GM12875 (cell line): ENCODE measurements around the gene ZNF786.
"Not testable (repeated sequence)": the region's sequence is repeated elsewhere in the genome, so short reads cannot be mapped to it uniquely, and the experiment has no call there.

ENCODE experiments used
- H3K4me3 ChIP-seq: one replicate; pipeline ENCODE4 v1.5.1; 2011; ENCODE audit warnings: low read depth, low read length, control low read depth
- TF ChIP-seq, protein P1 (sequence below): IDR thresholded peaks from 2 replicates; pipeline ENCODE4 v1.5.1; 2011; ENCODE audit warnings: low read depth, mild to moderate bottlenecking, control low read depth, inconsistent platforms, low read length, moderate library complexity, borderline replicate concordance; ENCODE audit not compliant: insufficient read depth

Gene ZNF786

DNA sequence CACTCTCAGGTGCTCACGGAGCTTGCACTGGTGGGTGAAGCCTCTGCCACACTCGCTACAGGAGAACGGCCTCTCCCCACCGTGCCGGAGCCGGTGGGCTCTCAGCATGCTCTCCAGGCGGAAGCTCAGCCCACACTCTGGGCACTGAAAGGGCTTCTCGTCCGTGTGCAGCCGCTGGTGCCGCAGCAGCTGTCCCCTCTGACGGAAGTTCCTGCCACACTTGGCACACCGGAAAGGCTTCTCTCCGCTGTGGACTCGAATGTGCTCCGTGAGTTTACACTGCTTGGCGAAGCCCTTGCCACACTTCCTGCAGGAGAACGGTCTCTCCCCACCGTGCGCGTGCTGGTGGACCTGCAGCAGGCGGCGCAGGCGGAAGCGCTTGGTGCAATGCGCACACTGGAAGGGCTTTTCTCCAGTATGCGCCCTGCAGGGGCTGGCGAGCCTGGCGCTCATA is 19.3 kb downstream of the ZNF786 start:
- TF ChIP-seq, protein P1, sequence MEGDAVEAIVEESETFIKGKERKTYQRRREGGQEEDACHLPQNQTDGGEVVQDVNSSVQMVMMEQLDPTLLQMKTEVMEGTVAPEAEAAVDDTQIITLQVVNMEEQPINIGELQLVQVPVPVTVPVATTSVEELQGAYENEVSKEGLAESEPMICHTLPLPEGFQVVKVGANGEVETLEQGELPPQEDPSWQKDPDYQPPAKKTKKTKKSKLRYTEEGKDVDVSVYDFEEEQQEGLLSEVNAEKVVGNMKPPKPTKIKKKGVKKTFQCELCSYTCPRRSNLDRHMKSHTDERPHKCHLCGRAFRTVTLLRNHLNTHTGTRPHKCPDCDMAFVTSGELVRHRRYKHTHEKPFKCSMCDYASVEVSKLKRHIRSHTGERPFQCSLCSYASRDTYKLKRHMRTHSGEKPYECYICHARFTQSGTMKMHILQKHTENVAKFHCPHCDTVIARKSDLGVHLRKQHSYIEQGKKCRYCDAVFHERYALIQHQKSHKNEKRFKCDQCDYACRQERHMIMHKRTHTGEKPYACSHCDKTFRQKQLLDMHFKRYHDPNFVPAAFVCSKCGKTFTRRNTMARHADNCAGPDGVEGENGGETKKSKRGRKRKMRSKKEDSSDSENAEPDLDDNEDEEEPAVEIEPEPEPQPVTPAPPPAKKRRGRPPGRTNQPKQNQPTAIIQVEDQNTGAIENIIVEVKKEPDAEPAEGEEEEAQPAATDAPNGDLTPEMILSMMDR = no peak
- no peak overlapping the region for H3K4me3 ChIP-seq

GRCh38 chr7:149070372-149071125 is 20.0 kb downstream of the ZNF786 start:
- no peak overlapping the region for H3K4me3 ChIP-seq
- TF ChIP-seq, protein P1 = no peak

DNA sequence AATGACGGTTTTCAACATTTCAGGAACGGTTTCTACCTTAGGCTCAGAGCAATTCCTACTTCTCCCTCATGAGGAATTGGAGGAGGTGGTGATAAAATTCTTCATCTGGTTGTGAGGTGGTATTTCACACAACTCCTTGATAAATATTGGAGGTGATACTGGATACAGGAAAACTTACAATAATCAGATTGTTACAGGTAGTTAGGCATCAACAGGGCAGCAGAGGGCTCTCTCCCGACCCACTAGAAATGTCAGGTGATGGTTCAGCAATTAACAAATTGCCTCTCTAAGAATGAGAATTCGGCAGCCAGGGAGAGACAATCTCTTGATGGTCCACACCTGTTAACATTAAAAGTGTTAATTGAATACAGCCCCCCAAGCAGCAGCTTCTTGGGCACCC is 22.6 kb downstream of the ZNF786 start:
- TF ChIP-seq, protein P1 = peak; percentile 18; the same call in 1 of the 2 replicates
- H3K4me3 ChIP-seq = no peak overlapping the region

DNA sequence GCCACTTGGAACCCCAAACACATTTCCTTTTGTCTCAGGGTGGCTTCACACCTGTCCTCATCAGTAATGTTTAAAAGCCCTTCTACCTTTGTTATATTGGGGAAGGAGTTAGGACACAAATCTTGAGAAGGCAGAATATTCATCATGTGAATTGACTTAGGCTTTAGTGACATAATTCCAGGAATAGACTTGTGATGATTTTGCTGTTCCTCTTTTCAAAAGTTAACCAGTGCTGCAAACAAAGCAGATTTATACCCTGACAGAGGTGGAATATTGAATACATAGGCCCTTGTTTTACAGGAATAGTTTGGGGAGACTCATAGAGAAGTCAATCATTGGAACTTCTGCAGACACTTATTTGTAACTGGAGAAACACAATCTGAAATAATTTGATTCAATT is 27.0 kb downstream of the ZNF786 start:
- TF ChIP-seq, protein P1 = no peak
- H3K4me3 ChIP-seq = no peak overlapping the region

DNA sequence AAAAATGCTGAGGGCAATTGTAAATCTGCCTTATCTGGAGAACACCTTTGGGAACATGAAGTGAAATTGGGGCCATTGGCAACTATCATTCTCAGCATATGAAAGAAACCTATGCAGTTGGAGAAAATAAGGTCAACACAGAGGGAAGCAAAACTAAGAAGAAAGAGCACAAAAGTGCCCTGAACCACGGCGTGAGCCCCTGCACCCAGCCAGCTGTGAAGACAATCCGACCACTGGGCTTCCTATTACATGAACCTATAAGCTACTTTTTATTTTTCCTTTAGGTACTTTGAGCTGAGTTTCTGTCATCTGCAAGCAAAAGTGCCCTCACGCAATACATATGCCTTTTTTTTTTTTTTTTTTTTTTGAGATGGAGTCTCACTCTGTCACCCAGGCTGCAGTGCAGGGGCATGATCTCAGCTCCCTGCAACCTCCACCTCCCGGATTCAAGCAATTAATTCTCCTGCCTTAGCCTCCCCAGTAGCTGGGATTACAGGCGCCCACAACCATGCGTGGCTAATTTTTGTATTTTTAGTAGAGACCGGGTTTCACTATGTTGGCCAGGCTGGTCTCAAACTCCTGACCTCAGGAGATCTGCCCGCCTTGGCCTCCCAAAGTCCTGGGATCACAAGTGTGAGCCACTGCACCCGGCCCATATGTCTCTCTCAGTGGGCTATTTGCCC is 28.2 kb downstream of the ZNF786 start:
- H3K4me3 ChIP-seq = not testable (repeated sequence)

- no peak overlapping the region for H3K4me3 ChIP-seq
- TF ChIP-seq, protein P1 = no peak
These were observed 30.4 kb downstream of the ZNF786 start for GRCh38 chr7:149060156-149060555.

DNA sequence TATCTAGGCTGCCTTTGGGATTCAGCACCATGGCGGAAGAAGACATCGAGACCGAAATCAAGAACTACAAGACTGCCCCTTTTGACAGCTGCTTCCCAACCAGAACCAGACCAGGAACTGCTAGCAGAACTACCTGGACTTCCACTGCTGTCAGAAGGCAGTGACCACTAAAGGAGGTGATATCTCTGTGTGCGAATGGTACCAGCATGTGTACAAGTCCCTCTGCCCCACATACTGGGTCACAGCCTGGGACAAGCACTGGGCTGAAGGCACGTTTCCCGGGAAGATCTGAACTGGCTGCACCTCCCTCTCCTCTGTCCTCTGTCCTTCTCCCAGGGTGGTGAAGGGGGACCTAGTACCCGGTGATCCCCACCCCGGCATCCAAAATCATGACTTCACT is 36.6 kb downstream of the ZNF786 start:
- H3K4me3 ChIP-seq = no peak overlapping the region
- TF ChIP-seq, protein P1 = no peak
